K562 (cell line): ENCODE results near the gene MARCHF9. TPM values are rescaled to one million over a fixed set of nuclear protein-coding genes. Genes with fewer than 3 reads are reported as not detected.

ENCODE experiments used
- ASH1L ChIP-seq: fragments of 450-650 bp; IDR thresholded peaks from 2 replicates; pipeline ENCODE4 v1.6.1; 2018; ENCODE audit warnings: borderline replicate concordance, mild to moderate bottlenecking, low read depth; ENCODE audit not compliant: partially characterized antibody
- MEF2D ChIP-seq: conservative IDR thresholded peaks from 2 replicates; pipeline ENCODE4 v1.6.1; 2016; ENCODE audit warnings: low read depth, missing genetic modification characterization, missing compliant biosample characterization
- SRSF9 ChIP-seq: fragments of 200-400 bp; formaldehyde crosslinking; IDR thresholded peaks from 2 replicates; pipeline ENCODE4 v1.6.1; 2017; ENCODE audit warnings: low read depth, low read length, borderline replicate concordance
- TRIM25 ChIP-seq: fragments of 450-650 bp; IDR thresholded peaks from 2 replicates; pipeline ENCODE4 v1.7.0; 2016; ENCODE audit warnings: borderline replicate concordance
- ZBTB40 ChIP-seq, 2 experiments: fragments of 450-650 bp in 1 of 2; sonication (generic) in 1 of 2; formaldehyde crosslinking in 1 of 2; IDR thresholded peaks; 2 replicates each; pipeline versions ENCODE4 v1.7.1 to v1.9.0; 2016 to 2022; ENCODE audit warnings: inconsistent platforms in 1 of 2, mild to moderate bottlenecking in 1 of 2, missing genetic modification reagents in 1 of 2
- ZNF274 ChIP-seq: IDR thresholded peaks from 2 replicates; pipeline ENCODE4 v1.6.1; 2011; ENCODE audit warnings: low read depth, mild to moderate bottlenecking, low read length, moderate library complexity, borderline replicate concordance
- polyA plus RNA-seq, 8 experiments: library from polyadenylated mRNA; depleted of rRNA in 4 of 8; stranded (reverse) in 5 of 8; unstranded in 3 of 8; fragments of >200 nt; fragmentation: Nextera tagmentation in 2 of 8; fragmentation: Illumina TruSeq in 1 of 8; extraction: Ambion mirVana in 2 of 8; extraction: Trizol in 1 of 8; gene quantifications; 2 replicates each; pipeline versions ENCODE4 v1.2.1 to v1.2.3, GENCODE V29; 2011 to 2014; ENCODE audit warnings: inconsistent platforms in 1 of 8, missing spikeins in 1 of 8
- total RNA-seq, 7 experiments: library from RNA; depleted of rRNA in 6 of 7; stranded (reverse); fragments of >200 nt in 6 of 7; fragmentation: Illumina TruSeq in 2 of 7; extraction: Trizol in 2 of 7; gene quantifications; 2 replicates each; pipeline versions ENCODE4 v1.2.1 to v1.2.3, GENCODE V29; 2011 to 2021; ENCODE audit warnings: low replicate concordance in 1 of 7
- TF ChIP-seq, protein P1 (sequence below), 2 experiments: fragments of 150-350 bp in 1 of 2; IDR thresholded peaks; 2 replicates each; pipeline ENCODE4 v1.6.1; 2012 to 2016; ENCODE audit warnings: low read depth in 2 of 2, low read length in 2 of 2, mild to moderate bottlenecking in 1 of 2, moderate library complexity in 1 of 2

The MARCHF9 gene
- total and polyA plus RNA-seq, 9 of the 15 experiments (the other 6 are each of a cell fraction or from before 2014, with no cell fraction given), result 0.80 to 12.4 (median 6.2) TPM

DNA sequence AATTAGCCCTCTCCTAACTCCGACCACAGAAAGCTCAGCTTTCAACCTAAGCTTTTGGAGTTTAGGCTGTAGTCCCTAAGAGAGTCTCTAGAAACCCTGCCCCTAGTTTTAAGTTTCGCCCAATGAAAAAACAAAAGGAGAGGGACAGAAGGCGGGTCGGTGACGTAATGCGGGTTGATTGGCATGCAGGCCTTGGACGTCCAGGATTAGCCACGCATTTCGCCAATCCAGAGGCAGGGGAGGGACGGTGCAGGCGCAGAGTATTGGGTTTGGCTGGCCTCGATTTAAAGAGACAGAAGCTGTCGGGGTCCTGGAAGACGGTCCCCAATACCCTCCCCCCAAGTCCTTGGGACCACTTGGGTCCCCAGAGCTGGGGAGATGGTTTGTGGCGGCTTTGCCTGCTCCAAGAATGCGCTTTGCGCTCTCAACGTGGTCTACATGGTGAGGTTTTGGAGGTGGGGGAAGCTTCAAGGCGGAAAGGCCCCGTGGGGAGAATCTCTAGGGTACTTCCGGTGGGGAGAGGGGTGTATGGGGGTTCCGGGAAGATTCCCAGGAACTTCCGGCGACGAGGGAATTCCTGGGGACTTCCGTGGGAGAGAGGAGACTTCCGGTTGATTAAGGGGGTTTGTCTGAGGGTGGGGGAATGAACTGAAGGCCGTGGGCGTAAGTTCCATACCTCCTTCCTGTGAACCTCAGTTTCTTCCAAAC lies 10.0 kb upstream of the MARCHF9 start, which contains the start of gene TSPAN31 (continued):
- TF ChIP-seq ZBTB40 (IDR thresholded peaks at IDR 0.05) (peak; percentile 89), ZBTB40 (CRISPR knock-in tag; IDR thresholded peaks at IDR 0.05) (no peak), ASH1L (peak; percentile 85), SRSF9 (no peak), MEF2D (tag) (no peak), ZNF274 (no peak), TRIM25 (peak; percentile 41; the same call in 1 of the 2 replicates)
- TF ChIP-seq, protein P1, sequence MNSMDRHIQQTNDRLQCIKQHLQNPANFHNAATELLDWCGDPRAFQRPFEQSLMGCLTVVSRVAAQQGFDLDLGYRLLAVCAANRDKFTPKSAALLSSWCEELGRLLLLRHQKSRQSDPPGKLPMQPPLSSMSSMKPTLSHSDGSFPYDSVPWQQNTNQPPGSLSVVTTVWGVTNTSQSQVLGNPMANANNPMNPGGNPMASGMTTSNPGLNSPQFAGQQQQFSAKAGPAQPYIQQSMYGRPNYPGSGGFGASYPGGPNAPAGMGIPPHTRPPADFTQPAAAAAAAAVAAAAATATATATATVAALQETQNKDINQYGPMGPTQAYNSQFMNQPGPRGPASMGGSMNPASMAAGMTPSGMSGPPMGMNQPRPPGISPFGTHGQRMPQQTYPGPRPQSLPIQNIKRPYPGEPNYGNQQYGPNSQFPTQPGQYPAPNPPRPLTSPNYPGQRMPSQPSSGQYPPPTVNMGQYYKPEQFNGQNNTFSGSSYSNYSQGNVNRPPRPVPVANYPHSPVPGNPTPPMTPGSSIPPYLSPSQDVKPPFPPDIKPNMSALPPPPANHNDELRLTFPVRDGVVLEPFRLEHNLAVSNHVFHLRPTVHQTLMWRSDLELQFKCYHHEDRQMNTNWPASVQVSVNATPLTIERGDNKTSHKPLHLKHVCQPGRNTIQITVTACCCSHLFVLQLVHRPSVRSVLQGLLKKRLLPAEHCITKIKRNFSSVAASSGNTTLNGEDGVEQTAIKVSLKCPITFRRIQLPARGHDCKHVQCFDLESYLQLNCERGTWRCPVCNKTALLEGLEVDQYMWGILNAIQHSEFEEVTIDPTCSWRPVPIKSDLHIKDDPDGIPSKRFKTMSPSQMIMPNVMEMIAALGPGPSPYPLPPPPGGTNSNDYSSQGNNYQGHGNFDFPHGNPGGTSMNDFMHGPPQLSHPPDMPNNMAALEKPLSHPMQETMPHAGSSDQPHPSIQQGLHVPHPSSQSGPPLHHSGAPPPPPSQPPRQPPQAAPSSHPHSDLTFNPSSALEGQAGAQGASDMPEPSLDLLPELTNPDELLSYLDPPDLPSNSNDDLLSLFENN (IDR thresholded peaks at IDR 0.05; ENCODE audit: low read depth in 2 of 2, low read length in 2 of 2), result peak in 1 of 2 experiments; percentile 50; a peak in 1 of 4 replicates
